GM10248 (cell line): ENCODE results near the gene RNGTT.
A peak's percentile ranks its signal among the peaks of the same experiment; 100 is the strongest.

Experiments
- CTCF ChIA-PET: fragments of 300-600 bp; sonication (Branson Sonifier 250); formaldehyde crosslinking; extraction: SDS; loops from one replicate; lab custom pipeline; 2021; ENCODE audit warnings: antibody characterized with exemption; lab: Yijun Ruan, JAX
- POLR2A ChIA-PET: fragments of 350-650 bp; sonication (Branson Sonifier 250); formaldehyde crosslinking; extraction: SDS; loops from one replicate; lab custom pipeline; 2020; ENCODE audit warnings: antibody characterized with exemption; lab: Yijun Ruan, JAX
- DNase-seq: peaks from one replicate; pipeline ENCODE4 v3.0.0; 2012; ENCODE audit errors: extremely low spot score
- CTCF ChIP-seq: IDR thresholded peaks from 2 replicates; pipeline ENCODE4 v1.5.1; 2012; ENCODE audit warnings: mild to moderate bottlenecking, low read depth; ENCODE audit errors: extremely low read depth, missing control alignments, control extremely low read depth

RNGTT gene

GRCh38 chr6:88881451-88881850 lies 82.0 kb downstream of the RNGTT start:
- no peak for TF ChIP-seq CTCF
- ChIA-PET POLR2A (no interaction called here), CTCF (interaction anchor here (0.9 to 1.3 kb wide), 3 partner anchors 9 to 17 kb away, joined by 3 to 6 read pairs (median 3); no protein-coding TSS in a partner anchor)
- no peak for DNase-seq

GRCh38 chr6:88880021-88880420 lies 83.4 kb downstream of the RNGTT start:
- no peak for TF ChIP-seq CTCF
- no peak for DNase-seq
- ChIA-PET CTCF (no interaction called here), POLR2A (no interaction called here)

GRCh38 chr6:88877893-88878292 lies 85.5 kb downstream of the RNGTT start:
- POLR2A ChIA-PET = no interaction called here
- DNase-seq = no peak
- CTCF ChIA-PET = no interaction called here
- TF ChIP-seq CTCF = no peak

GRCh38 chr6:88872962-88873361 lies 90.5 kb downstream of the RNGTT start:
- DNase-seq = no peak
- ChIA-PET CTCF (interaction anchor here (0.7 to 5.0 kb wide), 4 partner anchors 14 to 1041 kb away, joined by 3 to 40 read pairs (median 11); no protein-coding TSS in a partner anchor), POLR2A (no interaction called here)
- no peak for TF ChIP-seq CTCF

- no peak for TF ChIP-seq CTCF
- POLR2A ChIA-PET = no interaction called here
- CTCF ChIA-PET = interaction anchor here (0.6 to 5.0 kb wide), 36 partner anchors 9 to 1805 kb away, joined by 3 to 40 read pairs (median 4); partner anchors contain the start of gene CNR1
- no peak for DNase-seq
Observed at GRCh38 chr6:88871498-88871897, 91.9 kb downstream of the RNGTT start.

- POLR2A ChIA-PET = no interaction called here
- DNase-seq = peak; percentile 15
- CTCF ChIA-PET = interaction anchor here (0.6 to 5.0 kb wide), 39 partner anchors 9 to 1804 kb away, joined by 3 to 40 read pairs (median 3); partner anchors contain the start of gene CNR1
- TF ChIP-seq CTCF = peak; percentile 60
Observed at GRCh38 chr6:88870717-88871330, 92.6 kb downstream of the RNGTT start.
